Astrocyte of the cerebellum (primary cell): ENCODE measurements around the gene ERBB4.

ENCODE experiments used
- DNase-seq: peaks from one replicate; pipeline ENCODE4 v3.0.0-alpha.2; 2011; ENCODE audit warnings: low read depth
- H3K4me3 ChIP-seq: 2 replicates; pipeline ENCODE4 v1.5.1; 2011; ENCODE audit warnings: mild to moderate bottlenecking, low read depth, low read length, moderate library complexity
- CTCF ChIP-seq: IDR thresholded peaks from 2 replicates; pipeline ENCODE4 v1.5.1; 2012; ENCODE audit warnings: low read length, low read depth, moderate library complexity, mild to moderate bottlenecking; ENCODE audit errors: missing control alignments
- in situ Hi-C: cut with HindIII; loops from 2 replicates; pipeline ENCODE4 v1.10.0; 2017; ENCODE audit warnings: low sequenced_read_pairs

ERBB4 gene

GRCh38 chr2:212154477-212154878, 384.1 kb downstream of the ERBB4 start:
- no peak for TF ChIP-seq CTCF
- DNase-seq, result no peak
- H3K4me3 ChIP-seq, result no peak overlapping the region
- in situ Hi-C loops, result no loop called here

- in situ Hi-C loops, result no loop called here
- DNase-seq, result no peak
- TF ChIP-seq CTCF, result no peak
- H3K4me3 ChIP-seq, result no peak overlapping the region
Measured at GRCh38 chr2:212153923-212154322, 384.7 kb downstream of the ERBB4 start.

- TF ChIP-seq CTCF, result no peak
- no peak for DNase-seq
- H3K4me3 ChIP-seq, result no peak overlapping the region
- in situ Hi-C loops, result no loop called here
Measured at GRCh38 chr2:212147921-212148513, 390.6 kb downstream of the ERBB4 start.

- no peak overlapping the region for H3K4me3 ChIP-seq
- in situ Hi-C loops, result no loop called here
- no peak for TF ChIP-seq CTCF
- DNase-seq, result no peak
Measured at GRCh38 chr2:212146416-212146815, 392.2 kb downstream of the ERBB4 start.

GRCh38 chr2:212145121-212145520, 393.5 kb downstream of the ERBB4 start:
- no peak overlapping the region for H3K4me3 ChIP-seq
- in situ Hi-C loops, result no loop called here
- no peak for DNase-seq
- TF ChIP-seq CTCF, result no peak

GRCh38 chr2:212142631-212143030, 396.0 kb downstream of the ERBB4 start:
- TF ChIP-seq CTCF, result no peak
- DNase-seq, result no peak
- in situ Hi-C loops, result no loop called here
- H3K4me3 ChIP-seq, result no peak overlapping the region
